Anterior cingulate cortex (tissue), 58 donors: ENCODE measurements around the gene BATF.

Experiments
- DNase-seq, 58 donors: peaks; one replicate each; lab custom pipeline; 2025; lab: John Stamatoyannopoulos, UW

BATF gene

DNA sequence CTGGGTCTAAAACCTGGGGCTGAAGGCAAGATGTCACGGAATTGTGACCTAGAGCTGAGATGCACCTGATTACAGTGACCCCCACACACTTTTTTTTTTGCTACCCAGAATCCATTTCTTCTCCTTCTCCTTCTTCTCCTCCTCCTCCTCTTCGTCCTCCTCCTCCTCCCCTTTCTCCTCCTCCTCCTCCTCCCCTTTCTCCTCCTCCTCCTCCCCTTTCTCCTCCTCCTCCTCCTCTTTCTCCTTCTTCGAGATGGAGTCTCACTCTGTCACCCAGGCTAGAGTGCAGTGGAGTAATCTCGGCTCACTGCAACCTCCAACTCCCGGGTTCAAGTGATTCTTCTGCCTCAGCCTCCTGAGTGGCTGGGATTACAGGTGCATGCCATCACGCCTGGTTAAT, 36.8 kb downstream of the BATF start:
- no peak for DNase-seq

GRCh38 chr14:75559451-75560222, 37.4 kb downstream of the BATF start:
- DNase-seq = peak in 1 of 58 donors; percentile 6

DNA sequence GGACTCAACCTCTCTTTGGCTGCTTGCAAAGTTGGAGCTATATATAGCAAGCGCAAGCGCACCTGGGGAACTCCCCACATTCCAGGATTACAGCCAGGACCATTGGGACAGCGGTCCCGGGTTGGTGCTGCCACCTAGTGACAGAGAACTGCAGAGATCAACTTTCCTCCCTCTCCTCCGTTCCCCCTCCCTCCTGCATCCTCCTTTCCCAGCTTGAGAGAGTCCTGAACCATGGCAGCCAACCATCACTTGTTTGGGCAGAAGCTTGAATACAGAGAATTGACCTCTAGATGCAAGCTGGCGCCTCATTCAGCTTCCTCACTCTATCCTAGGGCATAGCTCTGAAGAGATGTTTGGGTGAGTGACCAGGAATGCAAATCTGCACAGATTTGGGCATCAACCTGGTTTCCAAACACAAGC, 38.8 kb downstream of the BATF start:
- DNase-seq = peak in 38 of 58 donors; percentile 5 to 58 (median 21)

GRCh38 chr14:75562089-75562488, 39.8 kb downstream of the BATF start:
- no peak for DNase-seq

- no peak for DNase-seq
These were observed 40.2 kb downstream of the BATF start for GRCh38 chr14:75562489-75562888.

GRCh38 chr14:75563931-75564330, 41.7 kb downstream of the BATF start:
- no peak for DNase-seq

DNA sequence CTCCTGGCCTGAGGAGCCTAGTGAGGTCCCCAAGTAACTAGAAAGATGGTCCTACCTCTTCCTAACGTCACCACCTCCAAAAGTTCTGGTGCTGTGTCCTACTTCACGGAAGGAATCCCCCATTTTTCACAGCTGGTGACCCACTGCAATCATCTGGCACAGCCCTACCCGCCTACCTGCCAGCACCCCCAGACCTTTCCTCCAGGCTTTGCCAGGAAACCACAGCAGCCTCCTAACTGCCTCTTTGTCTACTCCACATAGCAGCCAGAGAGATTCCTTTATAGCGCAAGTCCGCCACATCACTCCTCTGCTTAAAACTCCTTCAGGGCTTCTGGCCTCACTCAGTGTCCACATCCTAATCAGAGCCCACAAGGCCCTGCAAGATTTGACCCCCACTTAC, 42.8 kb downstream of the BATF start:
- DNase-seq = no peak

DNA sequence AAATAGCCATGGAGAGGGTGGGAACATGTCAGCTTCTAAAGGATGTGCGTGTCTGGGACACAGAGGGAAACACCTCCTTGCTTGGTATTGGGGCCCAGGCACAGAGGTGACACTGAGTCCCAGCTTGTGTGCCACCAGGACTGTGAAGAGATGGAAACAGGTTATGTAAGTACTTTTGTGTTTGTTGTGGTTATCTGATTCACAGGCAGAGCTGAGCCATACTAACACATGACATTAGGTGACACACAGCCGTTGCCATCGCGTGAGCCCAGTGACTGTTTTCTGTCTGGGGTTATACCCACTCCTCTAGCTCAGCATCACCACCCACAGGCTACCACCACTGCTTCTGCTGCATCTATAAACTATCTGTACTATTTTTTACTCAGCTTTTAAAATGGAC, 44.1 kb downstream of the BATF start:
- DNase-seq = no peak

DNA sequence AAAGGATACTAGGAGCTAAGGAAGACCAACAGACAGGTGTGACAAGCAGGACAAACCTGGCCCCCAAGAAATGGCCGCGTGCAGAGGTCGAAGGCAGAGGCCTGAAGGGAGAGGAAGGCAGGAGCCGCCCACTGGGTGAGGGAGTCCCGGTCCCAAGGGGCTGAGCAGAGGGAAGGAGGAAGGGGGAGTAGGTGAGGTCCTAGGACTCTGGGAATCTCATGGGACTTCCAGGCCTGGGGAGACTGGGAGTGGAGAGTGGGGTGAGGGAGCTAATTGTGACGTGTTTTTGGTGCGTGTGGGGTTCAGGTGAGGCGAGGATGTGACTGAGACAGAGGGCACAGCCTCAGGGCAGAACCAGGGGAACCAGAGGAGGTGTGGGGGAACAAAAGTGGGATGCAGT, 44.5 kb downstream of the BATF start:
- DNase-seq = no peak

GRCh38 chr14:75568140-75568539, 45.9 kb downstream of the BATF start:
- no peak for DNase-seq

- DNase-seq = no peak
These were observed 46.5 kb downstream of the BATF start for GRCh38 chr14:75568791-75569190.

DNA sequence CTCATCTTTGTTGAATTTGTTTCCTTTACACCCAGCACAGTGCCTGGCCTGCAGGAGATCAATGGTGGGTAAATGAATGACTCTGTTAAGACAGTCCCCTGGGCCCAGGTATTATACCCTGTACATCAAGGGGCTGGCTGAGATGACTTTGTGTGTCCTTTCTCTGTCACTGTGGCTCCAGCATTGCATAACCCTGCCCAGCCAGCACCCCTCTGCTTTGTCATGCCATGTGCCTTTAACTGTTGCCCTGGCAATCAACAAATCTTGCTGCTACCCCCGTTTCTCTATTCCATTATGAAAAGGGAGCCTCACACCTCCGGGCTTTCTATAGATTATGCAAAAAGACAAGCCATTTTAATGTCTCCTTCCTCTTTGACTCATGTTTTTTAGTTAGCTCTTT, 48.5 kb downstream of the BATF start:
- DNase-seq = no peak

DNA sequence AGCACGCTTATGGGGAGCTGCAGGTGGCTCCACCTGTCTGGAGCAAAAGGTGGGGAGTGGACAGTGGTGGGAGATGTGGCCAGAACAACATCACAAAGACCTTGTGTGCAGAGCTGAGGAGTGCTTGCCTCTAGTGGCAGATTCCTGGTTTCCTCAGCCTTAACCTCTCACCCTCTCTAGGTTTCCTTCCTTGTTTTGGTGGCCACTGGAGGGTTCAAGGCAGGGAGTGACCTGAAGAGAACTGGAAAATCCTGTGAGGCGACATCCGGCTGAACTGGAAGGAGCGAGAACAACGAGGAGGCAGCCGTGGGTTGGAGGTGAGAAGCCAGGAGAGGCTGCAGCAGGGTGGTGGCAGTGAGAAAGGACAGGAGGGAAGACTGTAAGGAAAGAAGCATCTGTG, 49.8 kb downstream of the BATF start:
- no peak for DNase-seq

GRCh38 chr14:75577090-75577489, 54.8 kb downstream of the BATF start:
- DNase-seq = no peak

GRCh38 chr14:75577729-75578101, 55.4 kb downstream of the BATF start:
- DNase-seq = peak in 56 of 58 donors; percentile 4 to 85 (median 54)

DNA sequence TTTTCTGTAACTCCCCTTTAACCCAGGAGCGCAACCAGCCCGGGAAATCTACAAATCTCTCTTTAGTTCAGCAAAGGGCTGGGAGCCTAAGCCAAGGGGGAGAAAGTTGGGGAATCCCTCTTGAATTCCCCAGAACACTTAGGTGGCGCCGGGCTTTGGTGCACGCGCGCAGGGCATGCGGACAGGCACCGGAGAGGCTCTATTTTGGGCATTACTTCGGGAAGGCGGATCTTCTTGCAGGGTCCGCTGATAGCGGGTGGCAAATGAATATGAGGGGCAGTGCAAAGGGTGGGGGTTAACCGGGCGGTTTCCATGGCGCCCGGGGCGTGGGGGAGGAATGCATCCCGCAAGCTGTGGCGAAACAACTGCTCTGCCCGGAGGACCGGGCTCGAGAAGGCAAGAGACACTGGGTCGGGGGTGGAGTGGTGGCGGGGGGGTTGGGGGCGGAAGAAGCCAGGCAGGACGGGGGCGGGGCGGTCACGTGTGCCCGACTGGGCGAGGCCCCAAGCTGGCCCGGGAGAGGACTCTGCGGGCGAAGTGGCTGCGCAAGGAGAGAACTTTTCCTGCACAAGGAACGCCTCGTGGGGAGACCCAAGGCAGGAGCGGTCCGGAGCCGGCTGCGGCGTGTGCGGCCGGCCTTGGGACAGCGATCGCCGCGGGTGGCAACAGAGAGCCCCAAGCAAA, 56.0 kb downstream of the BATF start, which contains the start of gene FLVCR2:
FLVCR2 (plus strand) TSS at position 519 of the 684 bp plus-strand sequence. CDS start 353 bp downstream, outside the sequence.
- DNase-seq = peak in 56 of 58 donors; percentile 2 to 84 (median 54)

DNA sequence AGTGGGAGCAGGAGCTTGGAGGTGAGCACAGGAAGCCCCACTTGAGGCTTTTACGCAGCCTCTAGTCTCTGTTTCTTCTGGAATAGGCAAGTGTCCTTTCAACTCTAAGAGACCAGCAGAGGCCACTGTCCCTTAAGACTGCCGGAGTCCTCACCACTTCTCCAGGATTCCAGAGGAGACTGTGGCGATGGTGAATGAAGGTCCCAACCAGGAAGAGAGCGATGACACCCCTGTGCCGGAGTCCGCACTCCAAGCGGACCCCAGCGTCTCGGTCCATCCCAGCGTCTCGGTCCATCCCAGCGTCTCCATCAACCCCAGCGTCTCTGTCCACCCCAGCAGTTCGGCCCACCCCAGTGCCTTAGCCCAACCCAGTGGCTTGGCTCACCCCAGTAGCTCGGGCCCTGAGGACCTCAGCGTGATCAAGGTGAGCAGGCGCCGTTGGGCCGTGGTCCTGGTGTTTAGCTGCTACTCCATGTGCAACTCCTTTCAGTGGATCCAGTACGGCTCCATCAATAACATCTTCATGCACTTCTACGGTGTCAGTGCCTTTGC, 56.6 kb downstream of the BATF start:
- peak in 2 of 58 donors; percentile 7 to 31 for DNase-seq

DNA sequence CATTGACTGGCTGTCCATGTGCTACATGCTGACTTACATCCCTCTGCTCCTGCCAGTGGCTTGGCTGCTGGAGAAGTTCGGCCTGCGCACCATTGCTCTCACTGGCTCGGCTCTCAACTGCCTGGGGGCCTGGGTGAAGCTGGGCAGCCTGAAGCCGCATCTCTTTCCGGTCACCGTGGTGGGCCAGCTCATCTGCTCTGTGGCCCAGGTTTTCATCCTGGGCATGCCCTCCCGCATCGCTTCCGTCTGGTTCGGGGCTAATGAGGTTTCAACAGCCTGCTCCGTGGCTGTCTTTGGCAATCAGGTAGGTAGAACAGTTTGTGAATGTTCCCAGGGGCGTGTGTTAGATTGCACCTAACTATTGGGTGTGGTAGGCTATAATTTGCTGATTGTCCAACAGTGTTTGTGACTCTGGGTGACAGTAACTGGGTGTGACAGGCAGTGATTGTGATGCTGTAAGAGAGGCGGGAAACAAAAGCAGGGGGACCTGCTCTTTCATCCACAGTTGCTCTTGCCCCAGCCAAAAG, 57.1 kb downstream of the BATF start:
- DNase-seq = no peak

DNA sequence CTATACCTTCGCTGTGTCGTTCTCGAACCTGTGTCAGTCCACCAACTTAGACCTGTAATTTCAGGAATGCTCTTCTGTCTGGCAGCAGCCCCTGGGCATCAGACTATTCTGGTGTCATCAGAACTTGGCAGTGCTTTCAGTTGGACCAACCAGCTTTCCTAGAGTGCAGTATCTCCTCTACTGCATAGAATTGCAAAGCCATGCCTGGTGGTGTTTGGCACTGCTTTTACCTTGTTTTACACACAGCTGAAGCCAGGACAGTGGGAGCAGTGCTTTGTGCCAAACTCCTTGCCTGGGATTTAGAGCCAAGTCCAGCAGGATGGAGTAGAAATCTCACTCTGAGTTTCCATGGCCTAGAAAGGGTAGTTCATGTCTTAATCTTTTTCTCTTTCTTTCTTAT, 57.6 kb downstream of the BATF start:
- peak in 6 of 58 donors; percentile 2 to 16 (median 8) for DNase-seq

DNA sequence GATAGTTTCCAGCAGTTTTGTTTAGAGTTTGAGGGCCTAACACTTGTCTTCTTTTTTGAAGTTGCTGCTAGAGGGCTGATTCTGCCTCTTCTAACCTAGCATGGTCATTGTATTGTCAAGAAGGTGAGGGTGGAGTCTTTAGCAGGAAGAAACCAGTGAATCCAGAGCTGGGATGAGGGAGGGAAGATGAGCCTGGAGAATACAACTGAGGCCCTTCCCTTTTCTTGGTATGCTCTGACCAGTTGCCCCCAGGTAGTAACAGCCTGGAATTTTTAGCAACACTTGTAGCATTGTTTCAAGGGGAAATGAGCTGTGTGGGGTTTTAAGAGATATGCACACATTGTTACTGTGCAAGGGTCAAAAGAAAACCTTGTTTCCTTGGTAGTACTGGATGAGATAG, 65.1 kb downstream of the BATF start:
- DNase-seq = no peak

- no peak for DNase-seq
These were observed 67.7 kb downstream of the BATF start for GRCh38 chr14:75589931-75590330.
